Fibroblast of pulmonary artery (primary cell): ENCODE measurements around the gene TMEM175.

Experiments
- DNase-seq: peaks from one replicate; pipeline ENCODE4 v3.0.0-alpha.2; 2010; ENCODE audit warnings: low read depth
- H3K4me3 ChIP-seq: replicated peaks from 2 replicates; pipeline ENCODE4 v1.5.1; 2011; ENCODE audit warnings: low read depth, mild to moderate bottlenecking, control low read depth, low read length, moderate library complexity
- CTCF ChIP-seq: IDR thresholded peaks from 2 replicates; pipeline ENCODE4 v1.5.1; 2011; ENCODE audit warnings: mild to moderate bottlenecking, control low read depth, low read length, inconsistent platforms; ENCODE audit errors: missing control alignments

The TMEM175 gene

GRCh38 chr4:992297-993110 lies 60.2 kb downstream of the TMEM175 start:
- TF ChIP-seq CTCF, result no peak
- no peak for DNase-seq

GRCh38 chr4:993111-994029 lies 61.1 kb downstream of the TMEM175 start, which contains the start of gene SLC26A1:
Gene SLC26A1, minus strand, starts transcription at chr4:993404. Its CDS starts 1,701 bp downstream, at chr4:991703.
- no peak for DNase-seq
- TF ChIP-seq CTCF, result no peak
- H3K4me3 ChIP-seq, result no peak within 1 kb of the TSS

More at GRCh38 chr4:992297-993110, 60.2 kb downstream of the TMEM175 start:
- no peak overlapping the region for H3K4me3 ChIP-seq

- H3K4me3 ChIP-seq, result no peak overlapping the region
- no peak for DNase-seq
- no peak for TF ChIP-seq CTCF
Measured at GRCh38 chr4:995311-996026, 63.2 kb downstream of the TMEM175 start.

- H3K4me3 ChIP-seq, result no peak overlapping the region
- no peak for TF ChIP-seq CTCF
- no peak for DNase-seq
Measured at GRCh38 chr4:996030-996996, 64.1 kb downstream of the TMEM175 start.

- no peak overlapping the region for H3K4me3 ChIP-seq
- TF ChIP-seq CTCF, result no peak
- DNase-seq, result no peak
Measured at GRCh38 chr4:996997-997374, 64.7 kb downstream of the TMEM175 start.
